ENCODE data around the gene CCL21.

The CCL21 gene

GRCh38 chr9:34717996-34718614 lies 8.2 kb upstream of the CCL21 start:
- no peak overlapping the region for H3K4me3 ChIP-seq (ENCODE audit: control insufficient read depth, low read depth, low read length)
- no peak for DNase-seq (ENCODE audit: low read depth)
- no peak for TF ChIP-seq CTCF (IDR thresholded peaks at IDR 0.05; ENCODE audit: control insufficient read depth, insufficient read depth, low read depth, low read length, missing control alignments)

- DNase-seq (ENCODE audit: low read depth) = no peak
- no peak overlapping the region for H3K4me3 ChIP-seq (ENCODE audit: control insufficient read depth, low read depth, low read length)
- no peak for TF ChIP-seq CTCF (IDR thresholded peaks at IDR 0.05; ENCODE audit: control insufficient read depth, insufficient read depth, low read depth, low read length, missing control alignments)
These were observed 6.8 kb upstream of the CCL21 start for GRCh38 chr9:34716711-34717110.

- TF ChIP-seq CTCF (IDR thresholded peaks at IDR 0.05; ENCODE audit: control insufficient read depth, insufficient read depth, low read depth, low read length, missing control alignments) = no peak
- DNase-seq (ENCODE audit: low read depth) = no peak
These were observed 5.8 kb upstream of the CCL21 start for GRCh38 chr9:34715639-34716215.

GRCh38 chr9:34714007-34714406 lies 4.1 kb upstream of the CCL21 start:
- no peak overlapping the region for H3K4me3 ChIP-seq (ENCODE audit: control insufficient read depth, low read depth, low read length)
- TF ChIP-seq CTCF (IDR thresholded peaks at IDR 0.05; ENCODE audit: control insufficient read depth, insufficient read depth, low read depth, low read length, missing control alignments) = no peak
- no peak for DNase-seq (ENCODE audit: low read depth)

More at GRCh38 chr9:34715639-34716215, 5.8 kb upstream of the CCL21 start:
- no peak overlapping the region for H3K4me3 ChIP-seq (ENCODE audit: control insufficient read depth, low read depth, low read length)

- TF ChIP-seq CTCF (IDR thresholded peaks at IDR 0.05; ENCODE audit: control insufficient read depth, insufficient read depth, low read depth, low read length, missing control alignments) = no peak
- DNase-seq (ENCODE audit: low read depth) = no peak
These were observed 2.2 kb upstream of the CCL21 start for GRCh38 chr9:34712140-34712539.

GRCh38 chr9:34709196-34709978 lies 549 bp downstream of the CCL21 start:
- no peak for TF ChIP-seq CTCF (IDR thresholded peaks at IDR 0.05; ENCODE audit: control insufficient read depth, insufficient read depth, low read depth, low read length, missing control alignments)
- DNase-seq (ENCODE audit: low read depth) = no peak
- H3K4me3 ChIP-seq (ENCODE audit: control insufficient read depth, low read depth, low read length) = no peak overlapping the region

More at GRCh38 chr9:34712140-34712539, 2.2 kb upstream of the CCL21 start:
- no peak overlapping the region for H3K4me3 ChIP-seq (ENCODE audit: control insufficient read depth, low read depth, low read length)
